Astrocyte of the hippocampus (primary cell): ENCODE measurements around the gene PGA3.
"Not testable (repeated sequence)": the region's sequence is repeated elsewhere in the genome, so short reads cannot be mapped to it uniquely, and the experiment has no call there.

Experiments used
- DNase-seq: peaks from one replicate; pipeline ENCODE4 v3.0.0; 2011; ENCODE audit warnings: low read depth, low spot score

PGA3 gene

DNA sequence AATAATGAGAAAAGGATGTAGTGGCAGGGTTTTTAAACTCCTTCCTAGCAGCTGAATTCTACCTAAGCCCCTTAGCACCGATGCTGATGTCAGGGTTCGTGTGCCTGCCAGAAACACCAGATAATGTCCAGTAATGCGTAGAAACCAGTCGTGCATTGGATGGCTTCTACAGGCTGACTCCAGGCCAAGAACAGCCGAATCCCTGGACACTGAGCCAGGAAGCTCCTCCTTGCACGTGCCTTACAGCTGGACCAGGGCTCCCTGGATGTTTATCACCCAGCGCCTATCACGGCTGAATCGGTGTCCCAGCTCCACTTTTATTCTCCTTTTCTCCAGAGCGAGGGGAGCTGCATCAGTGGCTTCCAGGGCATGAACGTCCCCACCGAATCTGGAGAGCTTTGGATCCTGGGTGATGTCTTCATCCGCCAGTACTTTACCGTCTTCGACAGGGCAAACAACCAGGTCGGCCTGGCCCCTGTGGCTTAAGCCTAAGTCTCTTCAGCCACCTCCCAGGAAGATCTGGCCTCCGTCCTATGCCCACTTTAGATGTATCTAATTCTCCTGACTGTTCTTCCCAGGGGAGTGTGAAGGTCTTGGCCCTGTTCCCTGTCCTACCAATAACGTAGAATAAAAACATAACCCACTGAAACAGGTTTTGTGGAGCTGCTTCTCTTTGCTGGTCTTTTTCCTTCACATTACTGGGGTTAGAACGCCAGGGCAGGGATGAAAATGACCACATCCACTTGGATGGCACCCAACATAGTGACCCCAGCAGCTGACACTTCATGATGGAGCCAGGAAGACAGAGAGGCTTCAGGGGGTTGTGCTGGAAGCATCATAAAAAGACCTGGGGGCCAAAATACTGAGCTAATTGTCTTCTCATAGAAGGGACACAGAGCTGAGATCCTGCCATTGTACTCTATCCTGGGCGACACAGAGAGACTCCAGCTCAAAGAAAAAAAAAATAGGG, 47.8 kb downstream of the PGA3 start:
- DNase-seq = not testable (repeated sequence)

GRCh38 chr11:61252332-61252731, 49.0 kb downstream of the PGA3 start:
- not testable (repeated sequence) for DNase-seq

GRCh38 chr11:61254403-61255025, 51.2 kb downstream of the PGA3 start:
- DNase-seq = peak; percentile 72

DNA sequence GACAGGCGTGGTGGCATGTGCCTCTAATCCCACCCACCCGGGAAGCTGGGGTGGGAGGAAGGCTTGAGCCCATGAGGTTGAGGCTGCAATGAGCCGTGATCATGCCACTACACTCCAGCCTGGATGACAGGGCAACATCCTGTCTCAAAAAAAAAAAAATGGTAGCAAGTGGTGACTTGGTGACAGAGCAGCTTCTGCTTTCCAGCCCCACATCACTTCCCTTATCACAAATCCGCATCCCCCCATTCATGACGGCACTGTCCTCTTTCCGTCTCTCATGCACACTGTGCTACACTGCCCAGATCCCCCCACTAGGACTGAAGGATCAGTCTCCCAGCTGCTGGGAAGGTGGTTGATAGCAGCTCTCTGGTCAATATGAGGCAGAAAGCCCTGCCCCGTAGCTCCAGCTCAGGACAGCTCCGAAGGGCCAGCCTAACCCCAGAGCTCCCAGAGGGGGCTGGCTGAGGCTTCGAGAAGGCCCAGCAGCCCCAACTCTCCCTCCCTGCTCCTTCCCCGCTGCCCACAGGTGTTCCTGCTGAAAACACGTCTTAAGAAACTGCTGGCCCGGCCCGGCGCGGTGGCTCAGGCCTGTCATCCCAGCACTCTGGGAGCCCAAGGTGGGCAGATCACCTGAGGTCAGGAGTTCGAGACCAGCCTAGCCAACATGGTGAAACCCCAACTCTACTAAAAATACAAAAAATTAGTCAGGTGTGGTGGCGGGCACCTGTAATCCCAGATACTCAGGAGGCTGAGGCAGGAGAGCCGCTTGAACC, 53.6 kb downstream of the PGA3 start:
- no peak for DNase-seq

DNA sequence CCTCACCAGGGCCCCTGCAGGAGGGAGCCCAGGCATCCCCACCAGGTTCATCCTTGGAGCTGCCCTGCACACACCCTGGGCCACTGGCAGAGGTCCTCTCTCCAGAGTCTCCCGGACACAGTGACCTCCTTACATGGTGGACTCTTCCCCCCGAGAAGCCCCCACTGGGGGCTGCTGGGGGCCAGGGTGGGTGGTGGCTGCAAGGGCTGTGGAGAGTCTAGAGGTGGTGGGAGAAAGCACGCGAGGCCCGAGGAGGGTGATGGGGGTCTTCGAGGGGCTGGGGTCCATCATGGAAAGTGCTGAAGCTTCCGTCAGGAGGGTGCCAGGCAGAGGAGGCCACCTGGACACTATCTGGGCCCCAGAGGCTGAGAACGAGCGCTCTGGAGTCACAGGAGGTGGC, 55.2 kb downstream of the PGA3 start:
- DNase-seq = no peak

- no peak for DNase-seq
These were observed 56.0 kb downstream of the PGA3 start for GRCh38 chr11:61259363-61259762.
